Activated CD4-positive, alpha-beta T cell treated with anti-CD3 and anti-CD28 coated beads, Interleukin-2, amount 10 ng/mL, durations not matched to agents 7 days and 5 days (primary cell): ENCODE data around the gene GAB3. TPM values are rescaled to one million over a fixed set of nuclear protein-coding genes. Genes with fewer than 3 reads are reported as not detected.
"Not testable (repeated sequence)": the region's sequence is repeated elsewhere in the genome, so short reads cannot be mapped to it uniquely, and the experiment has no call there.

ENCODE experiments used
- CTCF ChIA-PET: fragments of 350-600 bp; sonication (Branson Sonifier 250); formaldehyde crosslinking; loops from one replicate; lab custom pipeline; 2021; ENCODE audit warnings: antibody characterized with exemption; lab: Charles Lee
- POLR2A ChIA-PET: fragments of 350-600 bp; sonication (Branson Sonifier 250); formaldehyde crosslinking; loops from one replicate; lab custom pipeline; 2021; ENCODE audit warnings: antibody characterized with exemption; lab: Charles Lee
- DNase-seq: peaks from one replicate; pipeline ENCODE4 v3.0.0-alpha.2; 2020
- H3K27ac Mint-ChIP-seq: one replicate; pipeline ENCODE4 v1.8.0; 2021; ENCODE audit warnings: mild to moderate bottlenecking, moderate library complexity, mixed read lengths
- H3K27me3 Mint-ChIP-seq: one replicate; pipeline ENCODE4 v1.8.0; 2021; ENCODE audit warnings: mixed read lengths
- H3K36me3 Mint-ChIP-seq: one replicate; pipeline ENCODE4 v1.8.0; 2021; ENCODE audit warnings: low read depth, mixed read lengths
- H3K4me1 Mint-ChIP-seq: one replicate; pipeline ENCODE4 v1.8.0; 2021; ENCODE audit warnings: mixed read lengths
- H3K4me3 Mint-ChIP-seq: one replicate; pipeline ENCODE4 v1.8.0; 2021; ENCODE audit warnings: mild to moderate bottlenecking, moderate library complexity, mixed read lengths
- H3K9me3 Mint-ChIP-seq: one replicate; pipeline ENCODE4 v1.8.0; 2021; ENCODE audit warnings: mixed read lengths
- total RNA-seq, 2 experiments: library from RNA; stranded (reverse); gene quantifications; one replicate each; pipeline ENCODE4 v1.2.3, GENCODE V29; 2021

GAB3 gene
- total RNA-seq, 2 experiments from 2014 or later: 4.5 to 5.5 TPM

- Mint-ChIP-seq H3K36me3 (no peaks in the 10 kb centered on the region), H3K9me3 (peaks cover 6% of the 10 kb centered on the region), H3K27me3 (no peaks in the 10 kb centered on the region), H3K27ac (no peak overlapping the region), H3K4me1 (peaks cover 5% of the 10 kb centered on the region), H3K4me3 (no peak overlapping the region)
- DNase-seq: no peak
- CTCF ChIA-PET: no interaction called here
- POLR2A ChIA-PET: no interaction called here
These were observed 92.7 kb downstream of the GAB3 start for GRCh38 chrX:154658187-154658586.

DNA sequence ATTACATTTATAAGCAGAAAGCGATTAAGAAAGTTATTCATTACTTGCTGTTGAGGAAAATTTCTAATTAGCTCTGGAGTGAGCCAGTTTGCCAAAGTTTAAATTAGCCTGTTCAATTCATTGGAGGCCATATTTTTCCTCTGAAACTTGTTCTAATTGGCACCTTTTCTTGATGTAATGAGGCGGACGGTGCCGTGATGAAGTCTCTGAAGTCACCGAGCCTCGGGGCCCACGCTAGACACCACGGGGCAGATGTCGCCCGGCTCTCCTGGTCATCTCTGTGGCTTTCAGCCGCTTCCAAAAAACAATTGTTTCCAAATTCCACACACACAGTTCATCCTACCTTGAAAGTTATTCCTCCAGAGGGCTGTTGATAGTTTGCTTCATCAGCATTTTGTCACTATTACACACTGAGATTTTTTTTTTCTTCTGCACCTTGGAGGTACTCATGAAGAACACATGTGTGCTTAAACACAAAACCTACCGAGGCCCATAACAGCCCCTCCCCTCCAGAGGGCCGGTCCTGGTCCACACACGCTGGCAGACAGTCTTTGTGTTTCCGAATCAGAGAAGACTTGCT, 93.6 kb downstream of the GAB3 start:
- Mint-ChIP-seq H3K4me1 (peaks cover 5% of the 10 kb centered on the region), H3K4me3 (no peak overlapping the region), H3K36me3 (no peaks in the 10 kb centered on the region), H3K27ac (no peak overlapping the region), H3K9me3 (peaks cover 3% of the 10 kb centered on the region), H3K27me3 (no peaks in the 10 kb centered on the region)
- POLR2A ChIA-PET: no interaction called here
- DNase-seq: no peak
- CTCF ChIA-PET: no interaction called here

DNA sequence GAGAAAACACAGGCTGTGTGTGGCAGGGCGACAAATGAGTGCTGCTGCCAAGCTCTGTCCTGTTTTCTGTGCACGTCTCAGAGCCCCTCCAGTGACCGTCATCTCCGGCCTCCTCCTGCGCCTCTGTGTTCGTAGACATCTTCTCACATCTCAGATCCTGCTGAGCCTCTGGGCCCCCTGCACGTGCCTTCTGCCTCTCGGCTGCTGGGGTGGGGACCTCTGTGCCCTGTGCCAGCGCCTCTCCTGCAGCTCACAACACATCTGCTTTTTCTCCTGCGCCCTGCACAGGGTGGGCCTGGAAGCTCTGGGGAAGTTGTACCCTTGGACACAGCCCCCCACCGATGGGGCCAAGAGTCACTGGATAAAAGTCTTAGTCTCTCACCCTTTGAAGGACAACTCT, 95.1 kb downstream of the GAB3 start:
- no peak for DNase-seq
- no peaks in the 10 kb centered on the region for H3K36me3 Mint-ChIP-seq
- ChIA-PET POLR2A (interaction anchor here (0.6 kb wide), 1 partner anchor 57 kb away, joined by 4 read pairs; no protein-coding TSS in a partner anchor), CTCF (no interaction called here)
- H3K4me3 Mint-ChIP-seq: no peak overlapping the region
- H3K9me3 Mint-ChIP-seq: no peaks in the 10 kb centered on the region
- no peaks in the 10 kb centered on the region for H3K27me3 Mint-ChIP-seq
- H3K4me1 Mint-ChIP-seq: no peaks in the 10 kb centered on the region
- H3K27ac Mint-ChIP-seq: peak overlapping the region; percentile 54

GRCh38 chrX:154655346-154655745, 95.5 kb downstream of the GAB3 start:
- POLR2A ChIA-PET: interaction anchor here (0.6 kb wide), 1 partner anchor 57 kb away, joined by 4 read pairs; no protein-coding TSS in a partner anchor

GRCh38 chrX:154654925-154655324, 96.0 kb downstream of the GAB3 start:
- H3K4me3 Mint-ChIP-seq: no peak overlapping the region
- CTCF ChIA-PET: no interaction called here
- DNase-seq: no peak
- H3K9me3 Mint-ChIP-seq: no peaks in the 10 kb centered on the region
- POLR2A ChIA-PET: no interaction called here
- no peaks in the 10 kb centered on the region for H3K4me1 Mint-ChIP-seq
- H3K36me3 Mint-ChIP-seq: no peaks in the 10 kb centered on the region
- H3K27ac Mint-ChIP-seq: no peak overlapping the region
- H3K27me3 Mint-ChIP-seq: no peaks in the 10 kb centered on the region

More at GRCh38 chrX:154655346-154655745, 95.5 kb downstream of the GAB3 start:
- Mint-ChIP-seq H3K4me1 (no peaks in the 10 kb centered on the region), H3K9me3 (no peaks in the 10 kb centered on the region), H3K27me3 (no peaks in the 10 kb centered on the region), H3K27ac (no peak overlapping the region), H3K36me3 (no peaks in the 10 kb centered on the region), H3K4me3 (no peak overlapping the region)
- CTCF ChIA-PET: no interaction called here
- DNase-seq: no peak

- no peak overlapping the region for H3K4me3 Mint-ChIP-seq
- no peaks in the 10 kb centered on the region for H3K36me3 Mint-ChIP-seq
- H3K27me3 Mint-ChIP-seq: no peaks in the 10 kb centered on the region
- ChIA-PET CTCF (no interaction called here), POLR2A (no interaction called here)
- H3K27ac Mint-ChIP-seq: no peak overlapping the region
- DNase-seq: no peak
- no peaks in the 10 kb centered on the region for H3K9me3 Mint-ChIP-seq
- H3K4me1 Mint-ChIP-seq: no peaks in the 10 kb centered on the region
These were observed 96.5 kb downstream of the GAB3 start for GRCh38 chrX:154654372-154654771.

DNA sequence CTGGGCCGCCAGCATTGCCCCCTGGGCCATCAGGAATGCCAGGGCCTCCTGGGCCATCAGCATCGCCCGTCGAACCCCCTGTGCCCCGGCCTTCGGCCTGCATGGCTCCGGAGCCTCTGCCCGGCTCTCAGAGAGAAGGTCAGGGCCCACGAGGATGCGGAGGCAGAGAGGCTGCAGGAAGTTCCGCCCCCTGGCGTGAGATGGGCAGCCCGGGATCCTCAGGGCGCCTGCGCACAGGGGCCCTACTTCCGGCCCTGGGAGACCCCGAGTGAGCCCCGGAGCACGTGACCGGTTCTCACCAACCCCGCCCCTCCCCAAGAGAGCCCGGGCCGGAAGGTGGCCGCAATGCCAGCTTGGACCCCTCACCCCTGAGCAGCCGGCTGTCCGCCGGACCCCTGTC, 97.5 kb downstream of the GAB3 start, which contains the start of gene CTAG2:
CTAG2 (minus strand) TSS at position 167 of the 400 bp plus-strand sequence; CDS start at position 103, 64 bp downstream.
- H3K4me1 Mint-ChIP-seq, H3K27ac Mint-ChIP-seq, H3K4me3 Mint-ChIP-seq, H3K36me3 Mint-ChIP-seq, POLR2A ChIA-PET, CTCF ChIA-PET, H3K27me3 Mint-ChIP-seq, DNase-seq, H3K9me3 Mint-ChIP-seq: not testable (repeated sequence)

DNA sequence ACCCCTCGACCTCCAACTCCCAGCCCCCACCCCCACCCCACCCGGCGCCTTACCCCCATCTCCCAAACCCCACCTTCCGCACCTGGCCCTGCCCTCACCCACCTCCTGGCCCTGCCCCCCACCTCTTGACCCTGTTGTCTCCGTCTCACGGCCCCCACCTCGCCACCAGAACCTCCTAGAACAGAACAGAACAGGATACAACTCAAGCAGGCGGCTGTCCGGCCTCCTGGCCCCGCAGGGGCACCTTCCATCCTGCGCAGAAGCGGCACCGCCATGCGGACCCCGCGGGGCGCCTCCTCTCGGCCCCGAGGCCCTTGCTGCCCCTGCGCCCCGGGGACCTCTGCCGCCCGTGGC, 97.9 kb downstream of the GAB3 start:
- DNase-seq: no peak
- Mint-ChIP-seq H3K9me3 (no peaks in the 10 kb centered on the region), H3K27me3 (no peaks in the 10 kb centered on the region), H3K4me1 (no peaks in the 10 kb centered on the region), H3K27ac (no peak overlapping the region), H3K36me3 (no peaks in the 10 kb centered on the region), H3K4me3 (no peak overlapping the region)
- POLR2A ChIA-PET: no interaction called here
- CTCF ChIA-PET: no interaction called here

- ChIA-PET POLR2A (no interaction called here), CTCF (no interaction called here)
- H3K9me3 Mint-ChIP-seq: no peaks in the 10 kb centered on the region
- DNase-seq: no peak
- no peaks in the 10 kb centered on the region for H3K4me1 Mint-ChIP-seq
- H3K4me3 Mint-ChIP-seq: no peak overlapping the region
- no peak overlapping the region for H3K27ac Mint-ChIP-seq
- H3K27me3 Mint-ChIP-seq: no peaks in the 10 kb centered on the region
- no peaks in the 10 kb centered on the region for H3K36me3 Mint-ChIP-seq
These were observed 98.4 kb downstream of the GAB3 start for GRCh38 chrX:154652311-154653047.

- no peaks in the 10 kb centered on the region for H3K4me1 Mint-ChIP-seq
- H3K27ac Mint-ChIP-seq: no peak overlapping the region
- H3K36me3 Mint-ChIP-seq: no peaks in the 10 kb centered on the region
These were observed 100.7 kb downstream of the GAB3 start for GRCh38 chrX:154650221-154650510.

DNA sequence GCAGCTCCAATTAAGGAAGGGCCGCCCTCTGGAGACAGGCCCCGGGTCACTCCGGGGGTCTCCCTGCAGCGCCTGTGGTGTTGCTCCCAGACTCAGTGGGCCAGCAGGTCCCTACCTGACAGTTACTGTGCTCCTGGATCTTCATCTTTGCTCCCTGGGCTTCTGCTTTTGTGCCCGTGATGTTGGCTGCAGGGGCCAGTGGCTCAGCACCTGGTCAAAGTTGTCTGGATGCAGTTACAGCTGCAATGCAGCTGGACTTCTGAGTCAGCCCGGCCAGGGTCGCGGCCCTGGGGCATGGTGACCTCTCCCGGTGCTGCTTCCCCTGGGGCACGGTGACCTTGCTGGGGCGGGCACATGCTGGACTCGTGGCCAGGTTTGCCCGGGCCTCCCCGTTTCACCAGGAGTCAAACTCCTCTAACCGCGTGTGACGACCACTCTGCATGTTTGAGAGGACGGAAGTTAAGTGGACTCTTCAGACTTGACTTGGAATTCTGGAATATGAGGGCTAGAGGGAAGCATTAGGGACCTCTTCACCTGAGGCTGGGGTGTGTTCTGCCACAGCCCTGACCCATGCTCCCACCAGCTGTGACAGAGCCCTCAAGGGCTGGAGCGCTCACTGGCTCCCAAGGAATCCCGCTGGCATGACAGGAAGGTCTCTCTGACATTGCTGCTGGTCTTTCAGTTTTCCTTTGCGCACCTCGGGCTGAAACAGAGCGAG, 101.2 kb downstream of the GAB3 start:
- DNase-seq: no peak
- no peaks in the 10 kb centered on the region for H3K4me1 Mint-ChIP-seq
- ChIA-PET CTCF (no interaction called here), POLR2A (no interaction called here)
- H3K9me3 Mint-ChIP-seq: no peaks in the 10 kb centered on the region
- no peaks in the 10 kb centered on the region for H3K27me3 Mint-ChIP-seq
- H3K27ac Mint-ChIP-seq: no peak overlapping the region
- no peaks in the 10 kb centered on the region for H3K36me3 Mint-ChIP-seq
- H3K4me3 Mint-ChIP-seq: no peak overlapping the region

More at GRCh38 chrX:154650221-154650510, 100.7 kb downstream of the GAB3 start:
- Mint-ChIP-seq H3K9me3 (no peaks in the 10 kb centered on the region), H3K4me3 (no peak overlapping the region), H3K27me3 (no peaks in the 10 kb centered on the region)
- CTCF ChIA-PET: no interaction called here
- POLR2A ChIA-PET: no interaction called here
- DNase-seq: no peak

DNA sequence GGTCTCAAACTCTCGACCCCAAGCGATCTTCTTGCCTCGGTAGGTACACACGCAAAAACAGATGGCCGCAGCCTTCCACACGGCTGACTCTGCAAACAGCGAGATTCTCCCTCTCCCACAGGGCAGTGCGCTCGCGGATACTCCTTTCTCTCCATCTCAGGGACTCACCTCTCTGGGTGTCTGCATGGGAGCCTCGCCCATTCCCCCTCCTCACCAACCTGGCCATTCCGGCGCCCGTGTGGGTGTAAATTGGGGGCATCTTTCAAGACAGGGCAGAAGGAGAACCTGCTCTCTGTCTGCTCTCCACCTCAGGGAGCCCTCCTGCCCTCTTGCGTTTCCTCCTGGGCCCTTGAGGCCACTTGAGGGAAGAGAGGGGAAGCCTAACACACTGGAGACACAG, 101.9 kb downstream of the GAB3 start:
- no peak for DNase-seq
- CTCF ChIA-PET: no interaction called here

DNA sequence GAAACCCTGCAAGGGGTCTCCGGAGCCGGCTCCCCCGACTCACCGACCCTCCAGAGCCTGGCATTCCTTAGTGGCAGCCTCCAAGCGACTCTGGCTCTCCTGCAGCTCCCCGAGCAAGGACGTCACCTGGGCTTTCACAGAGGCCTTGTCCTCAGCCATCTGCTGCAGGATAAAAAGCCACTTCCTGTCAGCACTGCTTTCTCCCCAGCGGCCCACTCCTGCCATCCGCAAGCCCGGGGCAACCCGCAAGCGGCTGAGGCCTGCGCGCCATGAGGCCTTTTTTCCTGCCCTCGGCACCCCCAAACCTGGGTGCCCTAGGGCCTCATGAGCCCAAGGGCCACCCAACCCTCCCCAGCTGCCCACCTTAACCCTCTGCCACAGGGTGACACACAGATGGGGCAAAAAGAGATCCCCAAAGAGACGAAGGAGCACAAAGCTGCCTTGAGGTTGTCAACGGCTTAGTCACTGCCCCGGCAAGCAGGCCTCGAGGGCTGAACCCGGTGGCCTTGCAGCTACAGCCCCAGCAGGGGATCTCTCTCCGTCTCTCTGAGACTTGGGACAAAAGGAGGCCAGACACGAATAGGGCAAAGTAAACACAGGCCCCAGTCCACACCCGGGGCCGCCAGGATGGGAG, 105.0 kb downstream of the GAB3 start:
- H3K9me3 Mint-ChIP-seq, H3K27me3 Mint-ChIP-seq, DNase-seq, H3K36me3 Mint-ChIP-seq, H3K4me1 Mint-ChIP-seq, CTCF ChIA-PET, H3K4me3 Mint-ChIP-seq, POLR2A ChIA-PET, H3K27ac Mint-ChIP-seq: not testable (repeated sequence)

More for the DNA sequence above, 101.9 kb downstream of the GAB3 start:
- no peaks in the 10 kb centered on the region for H3K4me1 Mint-ChIP-seq
- H3K36me3 Mint-ChIP-seq: no peaks in the 10 kb centered on the region
- H3K9me3 Mint-ChIP-seq: no peaks in the 10 kb centered on the region
- no peak overlapping the region for H3K4me3 Mint-ChIP-seq
- no peaks in the 10 kb centered on the region for H3K27me3 Mint-ChIP-seq
- POLR2A ChIA-PET: no interaction called here
- no peak overlapping the region for H3K27ac Mint-ChIP-seq
